Activated naive CD8-positive, alpha-beta T cell treated with anti-CD3 and anti-CD28 coated beads, Interleukin-2, amount 50 U/mL, for 24 hours (primary cell): ENCODE results near the gene RAB25.
A peak's percentile ranks its signal among the peaks of the same experiment; 100 is the strongest.
"Not testable (repeated sequence)": the region's sequence is repeated elsewhere in the genome, so short reads cannot be mapped to it uniquely, and the experiment has no call there.

ENCODE experiments used
- ATAC-seq: fragments of 150-1000 bp; cut with Tn5 transposase; one replicate; pipeline ENCODE4 v1.10.0; 2021
- DNase-seq: peaks from one replicate; pipeline ENCODE4 v3.0.0; 2021
- H3K27ac Mint-ChIP-seq: one replicate; pipeline ENCODE4 v1.8.0; 2021; ENCODE audit warnings: mild to moderate bottlenecking, mixed read lengths
- H3K27me3 Mint-ChIP-seq: one replicate; pipeline ENCODE4 v1.8.0; 2021; ENCODE audit warnings: mixed read lengths
- H3K36me3 Mint-ChIP-seq: one replicate; pipeline ENCODE4 v1.8.0; 2021; ENCODE audit warnings: low read depth, mixed read lengths
- H3K4me1 Mint-ChIP-seq: one replicate; pipeline ENCODE4 v1.8.0; 2021; ENCODE audit warnings: mixed read lengths
- H3K4me3 Mint-ChIP-seq: one replicate; pipeline ENCODE4 v1.8.0; 2021; ENCODE audit warnings: mild to moderate bottlenecking, moderate library complexity, mixed read lengths
- H3K9me3 Mint-ChIP-seq: one replicate; pipeline ENCODE4 v1.8.0; 2021; ENCODE audit warnings: mixed read lengths

The RAB25 gene

GRCh38 chr1:156110252-156110651, 49.3 kb downstream of the RAB25 start:
- H3K36me3 Mint-ChIP-seq, result peaks cover 5% of the 10 kb centered on the region
- ATAC-seq (no peak), DNase-seq (no peak)
- no peak overlapping the region for H3K27ac Mint-ChIP-seq
- H3K4me3 Mint-ChIP-seq, result no peak overlapping the region
- H3K27me3 Mint-ChIP-seq, result peaks cover 13% of the 10 kb centered on the region
- no peaks in the 10 kb centered on the region for H3K9me3 Mint-ChIP-seq
- peaks cover 64% of the 10 kb centered on the region for H3K4me1 Mint-ChIP-seq

GRCh38 chr1:156111355-156111962, 50.5 kb downstream of the RAB25 start:
- H3K27me3 Mint-ChIP-seq, result peaks cover 19% of the 10 kb centered on the region
- H3K4me1 Mint-ChIP-seq, result peaks cover 59% of the 10 kb centered on the region
- H3K36me3 Mint-ChIP-seq, result peaks cover 12% of the 10 kb centered on the region
- DNase-seq, result no peak
- no peak overlapping the region for H3K4me3 Mint-ChIP-seq
- H3K27ac Mint-ChIP-seq, result no peak overlapping the region
- no peak for ATAC-seq
- H3K9me3 Mint-ChIP-seq, result no peaks in the 10 kb centered on the region

DNA sequence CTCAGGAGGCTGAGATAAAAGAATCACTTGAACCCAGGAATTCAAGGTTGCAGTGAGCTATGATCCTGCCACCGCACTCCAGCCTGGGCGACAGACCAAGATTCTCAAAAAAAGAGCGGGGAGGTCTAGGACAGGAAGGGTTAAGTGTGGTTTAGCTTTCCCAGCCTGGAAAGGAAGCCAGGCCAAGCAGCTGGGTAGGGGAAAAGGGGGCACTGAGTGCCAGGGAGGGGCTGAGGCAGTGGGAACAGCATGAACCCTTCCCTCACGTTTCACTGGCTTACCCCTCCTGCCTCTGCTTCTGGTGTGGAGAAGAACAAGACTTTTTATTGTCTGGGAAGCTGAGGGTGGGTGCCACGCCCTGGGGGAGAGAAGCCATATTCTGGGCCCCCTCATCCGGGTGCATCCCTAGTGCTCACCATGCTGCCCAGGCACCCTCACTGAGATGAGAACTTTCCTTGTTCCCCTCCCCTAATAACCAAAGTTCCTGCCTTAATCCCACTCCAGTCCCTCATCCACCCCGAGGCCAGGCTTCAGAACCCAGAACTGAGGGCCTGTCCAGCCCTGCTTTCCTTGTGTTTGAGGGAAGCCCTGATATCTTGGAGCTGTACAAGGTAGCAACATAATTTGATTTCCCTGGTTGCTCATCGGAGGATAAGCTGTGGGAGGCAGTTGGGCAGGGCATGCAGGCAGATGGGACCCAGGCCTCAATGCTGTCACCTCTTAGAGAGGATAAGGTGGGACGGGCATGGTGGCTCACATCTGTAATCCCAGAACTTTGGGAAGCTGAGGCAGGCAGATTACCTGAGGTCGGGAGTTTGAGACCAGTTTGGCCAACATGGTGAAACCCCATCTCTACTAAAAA, 51.5 kb downstream of the RAB25 start:
- Mint-ChIP-seq H3K36me3 (peaks cover 12% of the 10 kb centered on the region), H3K4me1 (peaks cover 52% of the 10 kb centered on the region), H3K27ac (peak overlapping the region; percentile 42), H3K9me3 (no peaks in the 10 kb centered on the region), H3K27me3 (peaks cover 19% of the 10 kb centered on the region), H3K4me3 (no peak overlapping the region)
- ATAC-seq (no peak), DNase-seq (no peak)

DNA sequence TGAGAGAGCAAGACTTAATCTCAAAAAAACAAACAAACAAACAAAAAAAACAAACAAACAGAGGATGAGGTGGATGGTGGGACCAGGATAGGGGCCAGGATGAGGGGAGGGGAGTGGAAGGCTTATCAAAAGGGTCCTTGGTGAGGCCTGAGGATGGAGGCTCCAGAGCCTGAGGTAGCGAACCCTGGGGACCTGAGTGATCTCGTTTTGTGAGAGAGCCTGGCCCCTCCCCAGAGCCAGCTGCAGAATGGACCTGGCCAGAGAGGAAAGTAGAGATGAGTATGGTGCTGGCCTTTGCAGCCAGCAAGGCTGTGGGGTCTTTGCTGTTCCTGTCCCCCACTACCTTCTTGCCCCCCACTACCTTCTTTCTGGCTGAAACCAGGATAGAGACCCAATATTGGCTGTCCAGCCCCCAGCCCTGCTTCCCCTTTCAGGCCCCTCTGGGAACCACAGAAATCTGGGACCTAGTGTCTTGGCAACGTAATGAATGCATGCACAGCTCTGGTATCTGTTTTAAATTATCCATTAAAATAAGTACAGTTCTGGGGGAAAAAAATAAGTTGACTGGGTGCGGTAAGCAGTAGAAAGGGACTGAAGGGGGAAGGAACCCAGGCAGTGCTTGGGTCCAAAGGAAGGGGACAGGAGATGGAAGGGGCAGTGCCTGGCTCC, 52.5 kb downstream of the RAB25 start:
- H3K4me1 Mint-ChIP-seq, result peaks cover 47% of the 10 kb centered on the region
- peak overlapping the region; percentile 93 for H3K4me3 Mint-ChIP-seq
- H3K27me3 Mint-ChIP-seq, result peaks cover 21% of the 10 kb centered on the region
- peak overlapping the region; percentile 78 for H3K27ac Mint-ChIP-seq
- H3K9me3 Mint-ChIP-seq, result no peaks in the 10 kb centered on the region
- H3K36me3 Mint-ChIP-seq, result peaks cover 17% of the 10 kb centered on the region
- DNase-seq (no peak), ATAC-seq (no peak)

- H3K4me1 Mint-ChIP-seq, result peaks cover 44% of the 10 kb centered on the region
- peaks cover 19% of the 10 kb centered on the region for H3K36me3 Mint-ChIP-seq
- ATAC-seq, result peak; percentile 91
- peak within 1 kb of the TSS; percentile 93 for H3K4me3 Mint-ChIP-seq
- H3K27ac Mint-ChIP-seq, result peak within 1 kb of the TSS; percentile 78
- peak; percentile 82 for DNase-seq
- H3K9me3 Mint-ChIP-seq, result no peaks in the 10 kb centered on the region
- H3K27me3 Mint-ChIP-seq, result peaks cover 23% of the 10 kb centered on the region
Observed at GRCh38 chr1:156114101-156114918, 53.4 kb downstream of the RAB25 start, which contains the start of gene LMNA. TSS of gene LMNA (plus strand) at chr1:156114711. CDS start at chr1:156114919, 208 bp downstream.

DNA sequence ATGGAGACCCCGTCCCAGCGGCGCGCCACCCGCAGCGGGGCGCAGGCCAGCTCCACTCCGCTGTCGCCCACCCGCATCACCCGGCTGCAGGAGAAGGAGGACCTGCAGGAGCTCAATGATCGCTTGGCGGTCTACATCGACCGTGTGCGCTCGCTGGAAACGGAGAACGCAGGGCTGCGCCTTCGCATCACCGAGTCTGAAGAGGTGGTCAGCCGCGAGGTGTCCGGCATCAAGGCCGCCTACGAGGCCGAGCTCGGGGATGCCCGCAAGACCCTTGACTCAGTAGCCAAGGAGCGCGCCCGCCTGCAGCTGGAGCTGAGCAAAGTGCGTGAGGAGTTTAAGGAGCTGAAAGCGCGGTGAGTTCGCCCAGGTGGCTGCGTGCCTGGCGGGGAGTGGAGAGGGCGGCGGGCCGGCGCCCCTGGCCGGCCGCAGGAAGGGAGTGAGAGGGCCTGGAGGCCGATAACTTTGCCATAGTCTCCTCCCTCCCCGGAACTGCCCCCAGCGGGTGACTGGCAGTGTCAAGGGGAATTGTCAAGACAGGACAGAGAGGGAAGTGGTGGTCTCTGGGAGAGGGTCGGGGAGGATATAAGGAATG, 54.1 kb downstream of the RAB25 start:
- H3K4me3 Mint-ChIP-seq, result peak overlapping the region; percentile 93
- ATAC-seq (peak; percentile 1), DNase-seq (peak; percentile 21)
- H3K36me3 Mint-ChIP-seq, result peaks cover 23% of the 10 kb centered on the region
- peaks cover 23% of the 10 kb centered on the region for H3K27me3 Mint-ChIP-seq
- H3K4me1 Mint-ChIP-seq, result peaks cover 49% of the 10 kb centered on the region
- H3K9me3 Mint-ChIP-seq, result no peaks in the 10 kb centered on the region
- H3K27ac Mint-ChIP-seq, result peak overlapping the region; percentile 78

DNA sequence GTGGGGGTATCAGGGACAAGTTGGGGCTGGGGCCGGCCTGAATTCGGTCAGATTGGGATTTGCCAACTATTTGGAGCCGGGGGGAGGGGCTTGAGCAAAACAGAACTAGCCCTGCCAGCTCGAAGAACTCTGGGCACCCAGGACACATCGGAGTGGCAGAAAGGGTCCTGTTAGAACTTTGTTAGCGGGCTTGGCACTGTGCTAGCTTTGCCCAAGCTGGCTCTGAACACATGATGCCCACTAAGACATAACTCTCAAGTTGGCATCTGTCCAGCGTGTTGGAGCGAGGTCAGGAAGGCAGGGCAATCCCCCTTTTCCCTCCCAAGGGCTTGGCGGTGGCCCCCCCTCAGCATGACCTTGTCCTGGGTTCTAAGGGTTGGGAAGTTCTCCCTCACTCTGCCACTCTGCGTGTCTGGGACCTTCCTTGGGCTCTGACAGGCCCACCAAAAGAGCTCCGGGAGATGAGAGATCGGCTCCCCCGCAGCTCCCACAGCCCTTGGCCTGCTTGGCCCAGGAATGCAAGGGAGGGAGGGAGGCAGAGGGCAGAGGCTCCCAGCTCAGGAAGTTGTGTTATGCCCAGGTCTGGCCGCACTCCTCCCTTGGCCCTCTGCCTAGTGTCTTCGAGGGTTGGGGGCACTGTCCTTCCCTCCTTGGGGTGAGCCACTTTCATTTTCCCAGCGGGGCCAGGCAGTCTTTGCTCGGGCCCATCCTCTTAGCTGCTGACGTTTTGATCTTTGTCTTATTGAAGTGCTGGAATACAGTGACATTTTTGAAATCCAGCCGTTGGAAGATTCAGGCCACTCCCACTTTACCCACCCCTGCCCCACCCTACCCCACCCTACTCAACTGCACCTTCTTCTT, 54.8 kb downstream of the RAB25 start:
- H3K36me3 Mint-ChIP-seq, result peaks cover 27% of the 10 kb centered on the region
- no peaks in the 10 kb centered on the region for H3K9me3 Mint-ChIP-seq
- H3K27ac Mint-ChIP-seq, result peak overlapping the region; percentile 59
- peaks cover 23% of the 10 kb centered on the region for H3K27me3 Mint-ChIP-seq
- DNase-seq (no peak), ATAC-seq (no peak)
- H3K4me1 Mint-ChIP-seq, result peaks cover 53% of the 10 kb centered on the region
- peak overlapping the region; percentile 93 for H3K4me3 Mint-ChIP-seq

DNA sequence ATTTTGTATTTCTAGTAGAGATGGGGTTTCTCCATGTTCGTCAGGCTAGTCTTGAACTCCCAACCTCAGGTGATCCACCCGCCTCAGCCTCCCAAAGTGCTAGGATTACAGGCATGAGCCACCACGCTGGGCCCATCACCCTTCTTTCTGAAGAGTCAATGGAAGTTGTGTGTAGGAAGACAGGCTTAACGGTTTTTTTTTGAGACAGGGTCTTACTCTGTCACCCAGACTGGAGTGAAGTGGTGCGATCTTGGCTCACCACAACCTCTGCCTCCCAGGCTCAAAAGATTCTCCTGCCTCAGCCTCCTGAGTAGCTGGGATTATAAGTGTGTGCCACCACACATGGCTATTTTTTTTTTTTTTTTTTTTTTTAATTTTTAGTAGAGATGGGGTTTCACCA, 55.8 kb downstream of the RAB25 start:
- peak overlapping the region; percentile 93 for H3K4me3 Mint-ChIP-seq
- H3K27me3 Mint-ChIP-seq, result peaks cover 23% of the 10 kb centered on the region
- not testable (repeated sequence) for H3K27ac Mint-ChIP-seq, DNase-seq, H3K9me3 Mint-ChIP-seq, ATAC-seq
- H3K4me1 Mint-ChIP-seq, result peaks cover 55% of the 10 kb centered on the region
- peaks cover 29% of the 10 kb centered on the region for H3K36me3 Mint-ChIP-seq

DNA sequence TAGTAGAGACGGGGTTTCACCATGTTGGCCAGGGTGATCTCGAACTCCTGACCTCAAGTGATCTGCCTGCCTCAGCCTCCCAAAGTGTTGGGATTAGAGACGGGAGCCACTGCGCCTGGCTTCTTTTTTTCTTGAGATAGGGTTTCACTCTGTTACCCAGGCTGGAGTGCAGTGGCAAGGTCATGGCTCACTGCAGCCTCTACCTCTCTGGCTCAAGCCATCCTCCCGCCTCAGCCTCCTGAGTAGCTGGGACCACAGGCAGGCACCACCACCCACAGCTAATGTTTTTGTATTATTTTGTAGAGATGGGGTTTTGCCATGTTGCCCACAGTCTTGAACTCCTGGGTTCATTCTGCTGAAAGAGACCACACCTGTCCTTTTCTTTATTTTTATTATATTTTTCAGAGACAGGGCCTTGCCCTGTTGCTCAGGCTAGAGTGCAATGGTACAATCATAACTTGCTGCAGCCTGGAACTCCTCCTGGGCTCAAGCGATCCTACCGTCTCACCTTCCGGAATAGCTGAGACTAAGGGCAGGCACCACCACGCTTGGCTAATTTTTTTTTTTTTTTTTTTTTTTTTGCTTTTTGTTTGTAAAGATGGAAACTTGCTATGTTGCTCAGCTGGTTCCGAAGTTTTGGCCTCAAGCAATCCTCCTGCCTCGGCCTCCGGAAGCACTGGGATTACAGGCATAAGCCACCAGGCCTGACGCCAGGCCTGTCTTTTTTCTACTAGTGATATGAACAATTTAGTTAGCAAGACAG, 56.6 kb downstream of the RAB25 start:
- Mint-ChIP-seq H3K27me3 (peaks cover 21% of the 10 kb centered on the region), H3K36me3 (peaks cover 33% of the 10 kb centered on the region), H3K4me1 (peaks cover 59% of the 10 kb centered on the region), H3K9me3 (no peaks in the 10 kb centered on the region), H3K27ac (no peak overlapping the region), H3K4me3 (peak overlapping the region; percentile 93)
- ATAC-seq (no peak), DNase-seq (no peak)

- ATAC-seq, result no peak
- peaks cover 61% of the 10 kb centered on the region for H3K4me1 Mint-ChIP-seq
- H3K36me3 Mint-ChIP-seq, result peaks cover 34% of the 10 kb centered on the region
- peak overlapping the region; percentile 93 for H3K4me3 Mint-ChIP-seq
- no peaks in the 10 kb centered on the region for H3K9me3 Mint-ChIP-seq
- H3K27ac Mint-ChIP-seq, result no peak overlapping the region
- peaks cover 16% of the 10 kb centered on the region for H3K27me3 Mint-ChIP-seq
- no peak for DNase-seq
Observed at GRCh38 chr1:156118177-156118868, 57.4 kb downstream of the RAB25 start.

GRCh38 chr1:156119503-156120209, 58.7 kb downstream of the RAB25 start:
- H3K36me3 Mint-ChIP-seq, result peaks cover 36% of the 10 kb centered on the region
- H3K9me3 Mint-ChIP-seq, result no peaks in the 10 kb centered on the region
- DNase-seq (no peak), ATAC-seq (no peak)
- no peak overlapping the region for H3K27ac Mint-ChIP-seq
- peaks cover 16% of the 10 kb centered on the region for H3K27me3 Mint-ChIP-seq
- peaks cover 63% of the 10 kb centered on the region for H3K4me1 Mint-ChIP-seq
- H3K4me3 Mint-ChIP-seq, result peak overlapping the region; percentile 93
